Colonic mucosa (tissue), 4 donors: ENCODE data around the gene MFAP4. TPM values are rescaled to one million over a fixed set of nuclear protein-coding genes. Genes with fewer than 3 reads are reported as not detected.
A peak's percentile ranks its signal among the peaks of the same experiment; 100 is the strongest.

Experiments
- DNase-seq: peaks from one replicate; pipeline ENCODE4 v3.0.0-alpha.2; 2020
- H3K27ac ChIP-seq: fragments of 200-600 bp; one replicate; pipeline ENCODE4 v1.8.0; 2021
- H3K27me3 ChIP-seq: fragments of 200-600 bp; one replicate; pipeline ENCODE4 v1.8.0; 2021
- H3K36me3 ChIP-seq: fragments of 200-600 bp; one replicate; pipeline ENCODE4 v1.8.0; 2021
- H3K4me1 ChIP-seq: fragments of 200-600 bp; one replicate; pipeline ENCODE4 v1.8.0; 2021; ENCODE audit warnings: mild to moderate bottlenecking
- H3K4me3 ChIP-seq: fragments of 200-600 bp; one replicate; pipeline ENCODE4 v1.8.0; 2021
- H3K9ac ChIP-seq, 2 donors: one replicate each; pipeline ENCODE4 v1.7.0; 2013; ENCODE audit warnings: control low read depth in 2 of 2, low read depth in 2 of 2, low read length in 2 of 2
- H3K9me3 ChIP-seq: fragments of 200-600 bp; one replicate; pipeline ENCODE4 v1.8.0; 2021
- intact Hi-C: fragments of 100-400 bp; cut with DNase I; formaldehyde crosslinking; loops from one replicate; pipeline ENCODE4 v1.14.1; 2022
- total RNA-seq, 2 donors: library from RNA; stranded (reverse); fragmentation: NEBNext Ultra II Directional in 1 of 2; extraction: Animal tissue kit (Norgen Biotek cat#: 25700) in 1 of 2; gene quantifications; one replicate each; pipeline ENCODE4 v1.2.1, GENCODE V29; 2021
- TF ChIP-seq, protein P1 (sequence below): fragments of 200-600 bp; IDR thresholded peaks from one replicate; pipeline ENCODE4 v1.8.0; 2022; ENCODE audit warnings: antibody characterized with exemption, mild to moderate bottlenecking
- donor health status: healthy.
- donor health status: DM: no; HTN: no; CAD: no.
- donor health status: DM: no; HTN: no; CAD: no.

MFAP4 gene
- total RNA-seq, 2 donors from 2014 or later: 22.2 to 56.0 TPM

DNA sequence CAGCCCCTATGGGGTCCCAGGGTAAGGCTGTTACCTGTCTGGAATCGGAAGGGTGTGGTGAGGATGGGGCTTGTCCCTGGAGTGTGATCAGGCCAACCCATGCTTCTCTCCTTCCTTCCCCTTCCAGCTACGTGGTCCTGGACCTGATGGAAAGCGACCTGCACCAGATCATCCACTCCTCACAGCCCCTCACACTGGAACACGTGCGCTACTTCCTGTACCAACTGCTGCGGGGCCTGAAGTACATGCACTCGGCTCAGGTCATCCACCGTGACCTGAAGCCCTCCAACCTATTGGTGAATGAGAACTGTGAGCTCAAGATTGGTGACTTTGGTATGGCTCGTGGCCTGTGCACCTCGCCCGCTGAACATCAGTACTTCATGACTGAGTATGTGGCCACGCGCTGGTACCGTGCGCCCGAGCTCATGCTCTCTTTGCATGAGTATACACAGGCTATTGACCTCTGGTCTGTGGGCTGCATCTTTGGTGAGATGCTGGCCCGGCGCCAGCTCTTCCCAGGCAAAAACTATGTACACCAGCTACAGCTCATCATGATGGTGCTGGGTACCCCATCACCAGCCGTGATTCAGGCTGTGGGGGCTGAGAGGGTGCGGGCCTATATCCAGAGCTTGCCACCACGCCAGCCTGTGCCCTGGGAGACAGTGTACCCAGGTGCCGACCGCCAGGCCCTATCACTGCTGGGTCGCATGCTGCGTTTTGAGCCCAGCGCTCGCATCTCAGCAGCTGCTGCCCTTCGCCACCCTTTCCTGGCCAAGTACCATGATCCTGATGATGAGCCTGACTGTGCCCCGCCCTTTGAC is 6.3 kb downstream of the MFAP4 start:
- peaks cover 21% of the 10 kb centered on the region for H3K36me3 ChIP-seq

DNA sequence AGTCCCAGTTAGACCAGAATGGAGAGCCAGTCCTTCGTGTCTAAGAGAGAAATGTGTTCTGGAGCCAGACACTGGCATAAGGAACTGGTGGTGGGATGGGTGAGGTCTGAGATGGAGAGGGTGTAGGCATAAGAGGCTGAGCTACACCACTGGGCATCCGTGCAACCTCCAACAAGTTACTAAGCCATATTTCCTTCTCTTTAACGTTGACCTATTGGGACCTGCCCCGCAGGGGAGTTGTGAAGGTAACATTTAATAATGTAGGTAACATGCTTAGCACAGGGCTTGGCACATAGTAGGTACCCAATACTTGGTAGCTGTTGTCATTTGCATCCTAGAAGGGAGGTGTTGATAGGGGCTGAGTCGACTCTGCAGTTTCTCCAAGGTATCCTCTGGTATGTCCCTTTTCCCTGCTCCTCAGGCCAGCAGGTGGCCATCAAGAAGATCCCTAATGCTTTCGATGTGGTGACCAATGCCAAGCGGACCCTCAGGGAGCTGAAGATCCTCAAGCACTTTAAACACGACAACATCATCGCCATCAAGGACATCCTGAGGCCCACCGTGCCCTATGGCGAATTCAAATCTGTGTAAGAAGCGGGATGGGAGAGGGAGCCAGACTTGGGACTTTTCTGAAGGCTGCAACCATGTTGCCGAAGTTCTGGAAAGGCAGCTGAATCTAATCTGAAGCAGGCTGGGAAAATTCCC is 7.5 kb downstream of the MFAP4 start:
- TF ChIP-seq, protein P1, sequence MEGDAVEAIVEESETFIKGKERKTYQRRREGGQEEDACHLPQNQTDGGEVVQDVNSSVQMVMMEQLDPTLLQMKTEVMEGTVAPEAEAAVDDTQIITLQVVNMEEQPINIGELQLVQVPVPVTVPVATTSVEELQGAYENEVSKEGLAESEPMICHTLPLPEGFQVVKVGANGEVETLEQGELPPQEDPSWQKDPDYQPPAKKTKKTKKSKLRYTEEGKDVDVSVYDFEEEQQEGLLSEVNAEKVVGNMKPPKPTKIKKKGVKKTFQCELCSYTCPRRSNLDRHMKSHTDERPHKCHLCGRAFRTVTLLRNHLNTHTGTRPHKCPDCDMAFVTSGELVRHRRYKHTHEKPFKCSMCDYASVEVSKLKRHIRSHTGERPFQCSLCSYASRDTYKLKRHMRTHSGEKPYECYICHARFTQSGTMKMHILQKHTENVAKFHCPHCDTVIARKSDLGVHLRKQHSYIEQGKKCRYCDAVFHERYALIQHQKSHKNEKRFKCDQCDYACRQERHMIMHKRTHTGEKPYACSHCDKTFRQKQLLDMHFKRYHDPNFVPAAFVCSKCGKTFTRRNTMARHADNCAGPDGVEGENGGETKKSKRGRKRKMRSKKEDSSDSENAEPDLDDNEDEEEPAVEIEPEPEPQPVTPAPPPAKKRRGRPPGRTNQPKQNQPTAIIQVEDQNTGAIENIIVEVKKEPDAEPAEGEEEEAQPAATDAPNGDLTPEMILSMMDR: no peak
- intact Hi-C loops: no loop called here
- no peak for DNase-seq
- Histone ChIP-seq H3K27me3 (no peaks in the 10 kb centered on the region), H3K9me3 (no peaks in the 10 kb centered on the region), H3K27ac (peak overlapping the region; percentile 94), H3K9ac (peak overlapping the region; percentile 78 to 90), H3K36me3 (peaks cover 21% of the 10 kb centered on the region), H3K4me1 (peaks cover 17% of the 10 kb centered on the region), H3K4me3 (peak overlapping the region; percentile 94)

More for the DNA sequence above, 6.3 kb downstream of the MFAP4 start:
- intact Hi-C loops: no loop called here
- Histone ChIP-seq H3K9me3 (no peaks in the 10 kb centered on the region), H3K9ac (no peak overlapping the region), H3K4me3 (no peak overlapping the region), H3K4me1 (peaks cover 28% of the 10 kb centered on the region), H3K27ac (no peak overlapping the region), H3K27me3 (no peaks in the 10 kb centered on the region)
- no peak for DNase-seq
- TF ChIP-seq, protein P1: no peak

DNA sequence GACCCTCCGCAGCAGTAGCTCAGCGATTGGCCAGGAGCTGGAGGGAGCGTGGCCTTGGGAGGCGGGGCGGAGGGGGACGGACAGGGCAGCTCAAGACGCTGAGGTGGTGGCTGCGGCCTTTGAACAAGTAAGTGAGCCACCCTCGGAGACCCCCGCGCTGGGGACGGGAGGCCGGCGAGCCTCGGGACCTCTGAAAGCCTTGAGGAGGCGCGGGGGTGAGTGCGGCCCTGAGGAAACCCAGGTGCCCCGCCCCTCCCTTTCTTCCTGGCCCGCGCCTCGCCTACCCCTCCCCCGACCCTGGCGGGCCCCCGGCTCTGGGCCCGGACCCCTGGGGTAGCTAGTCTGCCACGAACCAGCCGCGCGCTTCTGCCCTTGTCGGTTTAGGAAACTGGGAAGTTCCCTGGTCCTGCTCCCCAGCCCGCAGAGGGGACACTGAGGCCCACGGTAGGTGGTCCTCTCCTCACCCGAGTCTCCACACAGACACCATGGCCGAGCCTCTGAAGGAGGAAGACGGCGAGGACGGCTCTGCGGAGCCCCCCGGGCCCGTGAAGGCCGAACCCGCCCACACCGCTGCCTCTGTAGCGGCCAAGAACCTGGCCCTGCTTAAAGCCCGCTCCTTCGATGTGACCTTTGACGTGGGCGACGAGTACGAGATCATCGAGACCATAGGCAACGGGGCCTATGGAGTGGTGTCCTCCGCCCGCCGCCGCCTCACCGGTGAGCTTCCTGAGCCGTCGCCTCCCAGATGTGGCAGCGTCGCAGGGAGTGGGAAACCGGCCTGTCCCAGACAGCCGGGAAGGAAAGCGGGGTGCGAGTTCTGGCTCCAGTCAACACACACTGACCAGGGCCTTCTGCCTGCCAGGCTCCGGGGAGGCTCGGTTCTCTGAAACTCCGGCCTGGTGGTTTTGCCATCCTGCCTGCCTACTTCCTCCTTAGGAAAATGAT is 8.3 kb downstream of the MFAP4 start, which contains the start of gene MAPK7:
Gene MAPK7, plus strand, starts transcription at position 83 of the 945 bp plus-strand sequence. Its CDS starts 403 bp downstream, at position 486.
- intact Hi-C loops: no loop called here
- Histone ChIP-seq H3K9me3 (no peaks in the 10 kb centered on the region), H3K36me3 (peaks cover 20% of the 10 kb centered on the region), H3K9ac (peak within 1 kb of the TSS; percentile 78 to 90), H3K27ac (peak within 1 kb of the TSS; percentile 94), H3K4me1 (peaks cover 8% of the 10 kb centered on the region), H3K4me3 (peak within 1 kb of the TSS; percentile 94), H3K27me3 (no peaks in the 10 kb centered on the region)
- peak; percentile 98 for DNase-seq
- TF ChIP-seq, protein P1: no peak

DNA sequence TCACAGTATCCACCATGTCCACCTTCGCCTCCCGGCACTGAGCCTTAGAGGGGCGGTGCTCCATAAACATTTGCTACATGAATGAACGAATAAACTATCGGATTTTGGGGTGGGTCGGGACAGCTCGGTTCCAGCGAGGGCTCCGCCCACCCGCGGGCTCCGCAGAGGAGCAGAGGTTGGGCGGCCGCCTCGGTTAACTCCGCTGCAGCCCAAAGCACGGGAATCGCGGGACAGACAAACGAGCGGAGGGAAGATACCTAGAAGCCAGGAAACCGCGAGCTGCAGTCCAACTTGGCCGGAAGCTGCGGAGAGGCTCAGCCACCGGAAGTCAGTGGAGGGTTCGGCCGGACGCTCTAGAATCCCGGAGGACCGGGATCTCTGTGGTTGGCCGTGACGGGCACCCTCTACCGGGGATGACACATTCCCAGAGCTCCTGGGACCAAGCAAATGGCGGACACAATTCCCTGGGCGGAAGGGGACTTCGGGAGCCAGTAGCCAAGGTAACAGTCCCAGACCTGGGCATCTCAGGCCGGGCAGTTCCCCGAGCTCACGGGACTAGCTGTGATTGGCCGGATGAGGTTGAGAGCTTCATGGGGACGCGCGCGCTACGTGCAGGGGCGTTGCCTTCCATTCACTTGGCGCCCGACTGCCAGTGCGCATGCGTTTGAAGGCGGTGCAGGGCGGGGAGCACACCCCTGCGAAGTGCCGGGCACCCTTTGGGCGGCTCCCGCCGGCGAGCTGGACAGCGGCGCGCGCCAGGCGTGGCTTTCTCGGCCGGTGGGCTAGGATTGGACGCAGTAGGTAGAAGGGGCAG is 9.2 kb downstream of the MFAP4 start:
- TF ChIP-seq, protein P1: no peak

More for the DNA sequence above, 9.2 kb downstream of the MFAP4 start:
- Histone ChIP-seq H3K36me3 (peaks cover 12% of the 10 kb centered on the region), H3K4me1 (peaks cover 6% of the 10 kb centered on the region), H3K4me3 (peak overlapping the region; percentile 94), H3K27ac (peak overlapping the region; percentile 94), H3K9ac (peak overlapping the region; percentile 59 to 90), H3K9me3 (no peaks in the 10 kb centered on the region), H3K27me3 (no peaks in the 10 kb centered on the region)
- intact Hi-C loops: no loop called here
- DNase-seq: peak; percentile 90
